PC-9 (cell line): ENCODE measurements around the gene CFAP141. TPM values are rescaled to one million over a fixed set of nuclear protein-coding genes. Genes with fewer than 3 reads are reported as not detected.

Experiments
- BruUV-seq: library from RNA; stranded (reverse); fragments of 400-500 nt; replicated peaks from 2 replicates; lab custom pipeline; 2021; lab: Mats Ljungman, UMichigan
- CTCF ChIA-PET: fragments of 300-600 bp; sonication (Branson Sonifier 250); formaldehyde crosslinking; loops from one replicate; lab custom pipeline; 2022; ENCODE audit warnings: antibody characterized with exemption; lab: Charles Lee
- POLR2A ChIA-PET: fragments of 300-600 bp; sonication (Branson Sonifier 250); formaldehyde crosslinking; loops from one replicate; lab custom pipeline; 2022; ENCODE audit warnings: antibody characterized with exemption; ENCODE audit not compliant: unreplicated experiment; lab: Charles Lee
- DNase-seq, 2 experiments: peaks; one replicate each; pipeline versions ENCODE4 v3.0.0 to v3.0.0-alpha.2; 2015 to 2022; ENCODE audit warnings: mixed read lengths in 1 of 2
- H2AFZ ChIP-seq: fragments of 200-600 bp; sonication (generic); 2 replicates; pipeline ENCODE4 v1.8.1; 2017; ENCODE audit warnings: antibody characterized with exemption
- H3F3A ChIP-seq: fragments of 200-600 bp; sonication (generic); 2 replicates; pipeline ENCODE4 v1.8.1; 2017; ENCODE audit warnings: antibody characterized with exemption, mild to moderate bottlenecking, low read depth; ENCODE audit not compliant: insufficient read depth
- H3K27ac ChIP-seq: fragments of 200-600 bp; sonication (generic); 2 replicates; pipeline ENCODE4 v1.6.1; 2016; ENCODE audit warnings: mixed run types
- H3K27me3 ChIP-seq: fragments of 200-600 bp; sonication (generic); 2 replicates; pipeline ENCODE4 v1.6.1; 2016; ENCODE audit warnings: low read depth, mixed run types; ENCODE audit not compliant: insufficient read depth
- H3K36me3 ChIP-seq: fragments of 200-600 bp; sonication (generic); 2 replicates; pipeline ENCODE4 v1.6.1; 2016; ENCODE audit warnings: low read depth, mixed run types
- H3K4me1 ChIP-seq: fragments of 200-600 bp; sonication (generic); replicated peaks from 2 replicates; pipeline ENCODE4 v1.6.1; 2016; ENCODE audit warnings: mixed run types; ENCODE audit not compliant: insufficient read depth
- H3K4me2 ChIP-seq: fragments of 200-600 bp; sonication (generic); 2 replicates; pipeline ENCODE4 v1.6.1; 2017; ENCODE audit warnings: mixed run types
- H3K4me3 ChIP-seq: fragments of 200-600 bp; sonication (generic); 2 replicates; pipeline ENCODE4 v1.6.1; 2016; ENCODE audit warnings: mixed run types
- H3K79me2 ChIP-seq: fragments of 200-600 bp; sonication (generic); 2 replicates; pipeline ENCODE4 v1.6.1; 2017; ENCODE audit warnings: low read depth, mixed run types
- H3K9me2 ChIP-seq: fragments of 200-600 bp; sonication (generic); 2 replicates; pipeline ENCODE4 v1.8.1; 2017; ENCODE audit warnings: mild to moderate bottlenecking; ENCODE audit not compliant: insufficient read depth
- H3K9me3 ChIP-seq: fragments of 200-600 bp; sonication (generic); 2 replicates; pipeline ENCODE4 v1.8.1; 2016; ENCODE audit warnings: low read depth; ENCODE audit not compliant: insufficient read depth
- H4K20me1 ChIP-seq: fragments of 200-600 bp; sonication (generic); 2 replicates; pipeline ENCODE4 v1.8.1; 2017; ENCODE audit not compliant: insufficient read depth
- CTCF ChIP-seq: fragments of 200-600 bp; sonication (generic); conservative IDR thresholded peaks from 2 replicates; pipeline ENCODE4 v1.6.1; 2017; ENCODE audit warnings: mixed run types, antibody characterized with exemption, mild to moderate bottlenecking, moderate library complexity
- EZH2 ChIP-seq: fragments of 200-600 bp; sonication (generic); IDR thresholded peaks from 2 replicates; pipeline ENCODE4 v1.8.0; 2017; ENCODE audit warnings: antibody characterized with exemption, low read depth
- intact Hi-C: fragments of 100-400 bp; cut with micrococcal nuclease; formaldehyde crosslinking; loops from one replicate; pipeline ENCODE4 v1.10.0; 2022; ENCODE audit not compliant: unreplicated experiment
- total RNA-seq: library from RNA; stranded (reverse); gene quantifications from 2 replicates; pipeline ENCODE4 v1.2.3, GENCODE V29; 2021

Gene CFAP141
- total RNA-seq, 1 experiment from 2014 or later = not detected

GRCh38 chr1:154240294-154240833 lies 34.2 kb upstream of the CFAP141 start:
- Histone ChIP-seq H2AFZ (no peak overlapping the region), H3K27me3 (no peaks in the 10 kb centered on the region), H3F3A (peaks cover 39% of the 10 kb centered on the region), H3K4me2 (no peak overlapping the region), H3K4me1 (no peaks in the 10 kb centered on the region), H3K79me2 (peaks cover 36% of the 10 kb centered on the region), H3K4me3 (no peak overlapping the region), H3K27ac (no peak overlapping the region), H4K20me1 (peaks cover 51% of the 10 kb centered on the region), H3K9me2 (no peaks in the 10 kb centered on the region), H3K9me3 (no peaks in the 10 kb centered on the region), H3K36me3 (peaks cover 87% of the 10 kb centered on the region)
- TF ChIP-seq EZH2 = no peak
- TF ChIP-seq CTCF = no peak
- DNase-seq = no peak
- ChIA-PET POLR2A (no interaction called here), CTCF (interaction anchor here (0.6 kb wide), 1 partner anchor 221 kb away, joined by 5 read pairs; no protein-coding TSS in a partner anchor)
- no TSS peak for BruUV-seq
- intact Hi-C loops = no loop called here

GRCh38 chr1:154239491-154239890 lies 33.4 kb upstream of the CFAP141 start:
- Histone ChIP-seq H4K20me1 (peaks cover 51% of the 10 kb centered on the region), H3K9me3 (no peaks in the 10 kb centered on the region), H3F3A (peaks cover 35% of the 10 kb centered on the region), H3K4me2 (no peak overlapping the region), H3K4me3 (no peak overlapping the region), H2AFZ (no peak overlapping the region), H3K9me2 (no peaks in the 10 kb centered on the region), H3K27ac (no peak overlapping the region; the same call in 1 of the 2 replicates), H3K4me1 (no peaks in the 10 kb centered on the region), H3K27me3 (no peaks in the 10 kb centered on the region), H3K79me2 (peaks cover 36% of the 10 kb centered on the region), H3K36me3 (peaks cover 84% of the 10 kb centered on the region)
- BruUV-seq = no TSS peak
- no peak for DNase-seq
- TF ChIP-seq CTCF = no peak
- no peak for TF ChIP-seq EZH2
- intact Hi-C loops = no loop called here
- ChIA-PET CTCF (no interaction called here), POLR2A (interaction anchor here (0.7 kb wide), 1 partner anchor 1793 kb away, joined by 4 read pairs; no protein-coding TSS in a partner anchor)

- Histone ChIP-seq H3K27me3 (no peaks in the 10 kb centered on the region), H3K9me2 (no peaks in the 10 kb centered on the region), H3K79me2 (peaks cover 40% of the 10 kb centered on the region), H3K4me1 (no peaks in the 10 kb centered on the region), H3K4me3 (no peak overlapping the region), H3K9me3 (no peaks in the 10 kb centered on the region), H2AFZ (no peak overlapping the region), H3K4me2 (no peak overlapping the region), H3K27ac (no peak overlapping the region), H3K36me3 (peaks cover 71% of the 10 kb centered on the region), H3F3A (peaks cover 35% of the 10 kb centered on the region), H4K20me1 (peaks cover 51% of the 10 kb centered on the region)
- POLR2A ChIA-PET = no interaction called here
- BruUV-seq = no TSS peak
- intact Hi-C loops = no loop called here
- CTCF ChIA-PET = no interaction called here
- TF ChIP-seq CTCF = no peak
- DNase-seq = no peak
Measured at GRCh38 chr1:154237880-154238506, 31.9 kb upstream of the CFAP141 start.
